Measurements from ENCODE around the gene SLC40A1.

Gene SLC40A1

GRCh38 chr2:189561371-189562038, 19.1 kb downstream of the SLC40A1 start:
- DNase-seq, result no peak

GRCh38 chr2:189560273-189560586, 20.4 kb downstream of the SLC40A1 start:
- DNase-seq, result no peak

GRCh38 chr2:189559579-189560272, 20.9 kb downstream of the SLC40A1 start:
- DNase-seq, result no peak

GRCh38 chr2:189558516-189559272, 21.9 kb downstream of the SLC40A1 start:
- DNase-seq, result no peak

DNA sequence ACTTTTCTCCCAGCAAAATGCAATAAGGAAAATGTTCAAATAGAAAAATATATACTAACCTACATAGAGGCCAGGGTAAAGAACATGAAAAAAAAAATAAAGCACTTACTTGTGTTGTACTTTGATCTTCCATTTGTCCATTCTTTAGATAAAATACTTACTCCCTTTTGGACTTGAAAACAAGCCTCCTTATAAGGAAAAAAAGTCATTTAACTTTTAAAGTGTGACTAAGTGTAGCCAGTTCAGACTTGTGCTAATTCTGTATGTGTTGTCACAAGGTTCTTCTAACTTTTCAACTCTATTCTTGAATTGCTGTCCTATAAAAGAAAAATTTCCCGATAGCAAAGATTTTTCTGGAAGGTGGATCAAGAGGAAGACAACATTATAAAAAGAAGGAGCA, 23.2 kb downstream of the SLC40A1 start:
- DNase-seq, result no peak

DNA sequence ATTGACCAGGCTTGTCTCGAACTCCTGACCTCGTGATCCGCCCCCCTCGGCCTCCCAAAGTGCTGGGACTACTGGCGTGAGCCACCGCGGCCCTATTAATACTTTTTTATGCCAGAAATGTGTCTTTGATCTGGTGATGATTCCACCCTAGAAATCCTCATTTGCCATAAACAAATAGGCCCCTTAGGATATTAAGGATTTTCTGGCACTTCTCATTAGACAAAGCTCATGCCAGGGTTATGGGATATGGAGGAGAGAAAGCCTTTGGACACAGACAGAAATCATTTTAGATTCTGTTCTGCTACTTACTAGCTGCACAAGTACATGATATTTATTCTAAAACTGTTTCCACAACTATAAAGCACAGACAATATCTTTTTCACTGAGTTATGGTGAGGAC, 24.1 kb downstream of the SLC40A1 start:
- no peak for DNase-seq

GRCh38 chr2:189555232-189555631, 25.4 kb downstream of the SLC40A1 start:
- DNase-seq, result no peak

- DNase-seq, result no peak
Measured at GRCh38 chr2:189553504-189554088, 27.0 kb downstream of the SLC40A1 start.

- DNase-seq, result no peak
Measured at GRCh38 chr2:189552991-189553404, 27.6 kb downstream of the SLC40A1 start.

GRCh38 chr2:189552334-189552990, 28.1 kb downstream of the SLC40A1 start:
- no peak for DNase-seq

- no peak for DNase-seq
Measured at GRCh38 chr2:189551808-189552207, 28.8 kb downstream of the SLC40A1 start.

- no peak for DNase-seq
Measured at GRCh38 chr2:189549449-189549832, 31.1 kb downstream of the SLC40A1 start.

DNA sequence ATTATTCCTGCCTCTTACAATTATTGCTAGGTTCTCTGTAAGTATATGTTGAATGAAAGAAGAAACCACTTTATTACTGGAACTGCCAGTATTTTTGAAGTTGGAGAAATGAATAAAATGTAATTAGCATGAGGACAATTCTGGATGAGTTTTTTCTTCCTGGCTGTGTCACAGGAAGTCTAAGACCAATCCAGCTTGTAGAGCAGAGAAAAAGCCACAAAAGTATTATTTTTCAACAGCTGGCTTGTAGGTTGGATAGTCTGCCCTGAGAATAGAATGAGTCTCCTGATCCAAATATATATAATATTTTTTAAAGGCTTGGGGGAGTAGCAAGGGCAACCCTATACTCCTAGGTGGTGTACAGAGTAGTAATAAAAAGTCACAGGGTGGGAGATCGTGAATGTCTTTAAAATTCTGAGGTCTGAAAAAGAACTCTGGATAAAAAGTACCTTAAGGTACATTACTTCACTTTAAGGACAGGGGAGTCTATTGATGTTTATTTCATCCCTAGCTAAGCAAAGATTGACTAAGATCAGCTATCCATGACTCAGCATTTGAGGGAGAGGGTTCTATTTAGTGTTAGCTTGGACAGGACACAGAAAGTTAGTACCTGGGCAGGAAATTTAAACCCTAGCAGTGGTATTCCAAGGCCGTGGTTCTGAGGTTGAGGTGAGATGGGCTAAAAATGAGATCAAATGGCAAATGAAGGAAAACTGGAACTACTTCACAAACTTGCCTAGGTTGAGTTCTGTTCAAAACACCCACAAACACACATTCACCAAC, 31.7 kb downstream of the SLC40A1 start:
- no peak for DNase-seq

- no peak for DNase-seq
Measured at GRCh38 chr2:189545418-189545817, 35.2 kb downstream of the SLC40A1 start.

GRCh38 chr2:189544318-189545042, 36.1 kb downstream of the SLC40A1 start:
- DNase-seq, result no peak

DNA sequence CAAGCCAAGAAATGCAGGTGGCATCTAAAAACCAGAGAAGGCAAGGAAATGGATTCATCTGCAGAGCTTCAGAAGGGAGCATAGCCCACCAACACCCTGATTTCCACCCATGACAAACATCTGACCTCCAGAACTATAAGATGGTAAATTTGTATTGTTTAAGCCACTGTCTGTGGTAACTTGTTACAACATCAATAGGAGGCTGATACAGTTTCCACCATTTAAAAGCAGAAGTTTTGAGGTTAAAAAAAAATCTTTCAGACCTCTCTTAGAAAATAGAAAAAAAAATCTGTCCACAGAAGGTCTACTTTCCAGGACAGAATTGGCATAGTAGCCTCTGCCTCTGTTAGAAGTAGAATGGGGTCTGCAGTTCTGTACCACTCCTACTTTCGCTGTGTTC, 37.2 kb downstream of the SLC40A1 start:
- DNase-seq, result no peak

- DNase-seq, result no peak
Measured at GRCh38 chr2:189542145-189542882, 38.3 kb downstream of the SLC40A1 start.

- DNase-seq, result no peak
Measured at GRCh38 chr2:189541591-189541990, 39.0 kb downstream of the SLC40A1 start.

DNA sequence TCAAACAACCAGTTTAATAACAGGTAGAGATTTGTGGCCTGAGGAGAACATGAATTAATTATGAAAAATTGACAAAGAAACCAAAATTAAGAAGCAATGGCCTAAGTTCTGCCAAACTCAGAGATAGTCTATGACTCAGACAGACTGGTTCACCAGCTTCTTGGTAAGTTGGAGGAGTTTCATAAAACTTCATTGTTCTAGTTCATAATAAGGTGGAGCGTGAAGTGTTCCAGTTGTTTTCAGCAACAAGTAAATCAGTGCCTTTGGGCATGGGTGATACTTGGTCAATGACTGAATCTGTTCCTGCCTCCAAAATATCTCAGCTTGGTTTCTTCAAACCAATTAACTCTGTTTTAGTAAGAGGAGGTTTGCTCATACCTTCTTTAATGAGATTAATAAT, 40.0 kb downstream of the SLC40A1 start:
- no peak for DNase-seq

DNA sequence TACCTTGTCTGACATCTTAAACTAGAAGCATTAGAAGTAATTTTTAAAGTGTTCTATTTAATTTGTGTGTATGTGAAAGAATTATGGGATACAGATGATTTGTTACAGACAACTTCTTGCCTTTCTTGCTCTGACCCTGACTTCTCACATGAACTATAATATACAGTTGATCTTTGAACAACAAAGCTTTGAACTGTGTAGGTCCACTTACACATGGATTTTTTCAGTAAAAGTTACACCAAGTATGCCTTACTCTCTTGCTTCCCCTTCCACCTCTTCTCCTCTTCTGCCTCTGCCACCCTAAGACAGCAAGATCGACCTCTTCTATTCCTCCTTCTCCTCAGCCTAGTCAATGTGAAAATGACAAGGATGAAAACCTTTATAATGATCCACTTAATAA, 42.2 kb downstream of the SLC40A1 start:
- no peak for DNase-seq

DNA sequence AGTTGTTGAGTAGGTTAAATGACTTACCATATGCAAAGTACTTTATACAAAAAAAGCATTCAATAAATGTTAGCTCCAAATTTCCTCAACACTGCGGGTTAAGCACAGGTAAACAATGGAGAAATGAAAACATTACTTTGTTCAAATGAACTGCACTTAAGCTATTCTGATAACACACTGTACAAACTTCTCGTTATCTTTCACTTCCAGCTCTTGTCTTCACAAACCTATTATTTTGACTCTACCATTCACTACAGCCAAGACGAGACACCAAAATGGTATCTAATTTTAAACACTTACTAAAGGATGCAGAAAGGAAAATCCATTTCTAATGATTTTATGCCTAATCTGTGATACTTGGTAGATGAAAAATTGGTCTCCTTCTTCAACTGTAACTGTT, 43.8 kb downstream of the SLC40A1 start:
- no peak for DNase-seq
